ENCODE results near the gene CD2. TPM values are rescaled to one million over a fixed set of nuclear protein-coding genes. Genes with fewer than 3 reads are reported as not detected.

CD2 gene
- total and polyA plus RNA-seq, 2 donors (not counting 3 experiments of a cell fraction or from before 2014, with no cell fraction given): not detected

DNA sequence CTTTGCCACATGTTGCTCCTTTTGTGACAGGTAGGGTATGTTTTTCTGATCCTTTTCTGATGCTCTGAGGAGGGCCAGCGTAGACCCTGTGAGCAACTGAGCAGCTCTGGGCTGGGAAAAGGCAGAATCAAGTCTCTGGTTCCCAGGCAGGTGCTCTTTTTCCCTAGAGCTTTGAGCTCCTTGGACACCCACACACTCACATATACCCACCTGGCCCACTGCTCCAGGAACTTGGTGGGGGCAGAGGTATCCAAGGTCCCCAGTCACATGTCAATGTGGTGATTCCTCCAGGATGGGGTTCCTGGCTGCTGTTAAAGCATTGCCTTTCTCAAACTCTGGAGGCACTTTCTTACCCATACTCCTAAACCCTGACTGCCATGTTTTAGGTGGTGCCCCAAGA, 5.4 kb downstream of the CD2 start:
- Histone ChIP-seq H3K79me2 (ENCODE audit: control insufficient read depth, insufficient read depth, low read length) (no peaks in the 10 kb centered on the region), H3K4me3 (replicated peaks in 1 of 3; ENCODE audit: insufficient read depth in 1 of 3, low read depth in 1 of 3, low read length in 3 of 3) (no peak overlapping the region), H3K4me1 (ENCODE audit: control insufficient read depth, extremely low read depth, insufficient read depth, low read length) (no peaks in the 10 kb centered on the region), H3K27ac (ENCODE audit: insufficient read depth, low read depth, low read length) (no peak overlapping the region), H3K4me2 (ENCODE audit: insufficient read depth, low read length) (no peak overlapping the region), H3K36me3 (ENCODE audit: control insufficient read depth in 2 of 2, extremely low read depth in 1 of 2, insufficient read depth in 2 of 2, low read length in 2 of 2) (no peaks in the 10 kb centered on the region), H3K9me3 (replicated peaks; ENCODE audit: control insufficient read depth, insufficient read depth, low read length) (no peaks in the 10 kb centered on the region), H3K9ac (replicated peaks; ENCODE audit: extremely low read depth, insufficient read depth, low read length) (no peak overlapping the region), H2AFZ (ENCODE audit: low read depth, low read length) (no peak overlapping the region), H3K27me3 (ENCODE audit: control insufficient read depth in 2 of 2, insufficient read depth in 2 of 2, low read length in 2 of 2) (no peaks in the 10 kb centered on the region), H4K20me1 (replicated peaks; ENCODE audit: control insufficient read depth, extremely low read depth, insufficient read depth, low read length) (no peaks in the 10 kb centered on the region), H3K9me1 (replicated peaks; ENCODE audit: control insufficient read depth, extremely low read depth, insufficient read depth, low read length) (no peaks in the 10 kb centered on the region)
- BruUV-seq (replicated peaks): no TSS peak
- no peak for FAIRE-seq
- no peak for DNase-seq (ENCODE audit: low read depth, low spot score)
- POLR2A ChIA-PET: no interaction called here
- TF ChIP-seq POLR2A (IDR thresholded peaks at IDR 0.05; ENCODE audit: low read depth, low read length) (no peak), GATA2 (IDR thresholded peaks at IDR 0.05; ENCODE audit: insufficient read depth, insufficient read length, low read depth, low read length) (no peak), FOS (IDR thresholded peaks at IDR 0.05; ENCODE audit: borderline replicate concordance, insufficient read depth, low read length) (no peak), MYC (IDR thresholded peaks at IDR 0.05; ENCODE audit: low read depth, low read length) (no peak), EZH2 (IDR thresholded peaks at IDR 0.05; ENCODE audit: borderline replicate concordance, low read depth, low read length, severe bottlenecking) (no peak), POLR2AphosphoS5 (IDR thresholded peaks at IDR 0.05; ENCODE audit: insufficient read depth, low read depth, low read length) (no peak), JUN (IDR thresholded peaks at IDR 0.05; ENCODE audit: borderline replicate concordance, insufficient read depth, insufficient read length, low read depth) (no peak)
- TF ChIP-seq, protein P1, sequence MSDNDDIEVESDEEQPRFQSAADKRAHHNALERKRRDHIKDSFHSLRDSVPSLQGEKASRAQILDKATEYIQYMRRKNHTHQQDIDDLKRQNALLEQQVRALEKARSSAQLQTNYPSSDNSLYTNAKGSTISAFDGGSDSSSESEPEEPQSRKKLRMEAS (IDR thresholded peaks at IDR 0.05; ENCODE audit: insufficient read depth, insufficient read length): no peak
- TF ChIP-seq, protein P2, sequence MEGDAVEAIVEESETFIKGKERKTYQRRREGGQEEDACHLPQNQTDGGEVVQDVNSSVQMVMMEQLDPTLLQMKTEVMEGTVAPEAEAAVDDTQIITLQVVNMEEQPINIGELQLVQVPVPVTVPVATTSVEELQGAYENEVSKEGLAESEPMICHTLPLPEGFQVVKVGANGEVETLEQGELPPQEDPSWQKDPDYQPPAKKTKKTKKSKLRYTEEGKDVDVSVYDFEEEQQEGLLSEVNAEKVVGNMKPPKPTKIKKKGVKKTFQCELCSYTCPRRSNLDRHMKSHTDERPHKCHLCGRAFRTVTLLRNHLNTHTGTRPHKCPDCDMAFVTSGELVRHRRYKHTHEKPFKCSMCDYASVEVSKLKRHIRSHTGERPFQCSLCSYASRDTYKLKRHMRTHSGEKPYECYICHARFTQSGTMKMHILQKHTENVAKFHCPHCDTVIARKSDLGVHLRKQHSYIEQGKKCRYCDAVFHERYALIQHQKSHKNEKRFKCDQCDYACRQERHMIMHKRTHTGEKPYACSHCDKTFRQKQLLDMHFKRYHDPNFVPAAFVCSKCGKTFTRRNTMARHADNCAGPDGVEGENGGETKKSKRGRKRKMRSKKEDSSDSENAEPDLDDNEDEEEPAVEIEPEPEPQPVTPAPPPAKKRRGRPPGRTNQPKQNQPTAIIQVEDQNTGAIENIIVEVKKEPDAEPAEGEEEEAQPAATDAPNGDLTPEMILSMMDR (IDR thresholded peaks at IDR 0.05; ENCODE audit: extremely low read depth in 1 of 2, insufficient read depth in 1 of 2, low read depth in 1 of 2, low read length in 2 of 2): no peak
- intact Hi-C loops (cut with micrococcal nuclease): no loop called here
- CTCF ChIA-PET: no interaction called here
- dilution Hi-C loops (cut with MboI; ENCODE audit: extremely low pct_ligation_motif_present, low sequenced_read_pairs): no loop called here
